NCI-H446 treated with DMSO at 0.1 percent for 48 hours (cell line): ENCODE measurements around the gene SPACDR.

Source experiments
- DNase-seq: peaks from one replicate; lab custom pipeline; 2025; lab: John Stamatoyannopoulos, UW

The SPACDR gene

GRCh38 chr7:100485471-100485876 is 21.4 kb upstream of the SPACDR start:
- DNase-seq = no peak

GRCh38 chr7:100484673-100485045 is 20.6 kb upstream of the SPACDR start:
- no peak for DNase-seq

GRCh38 chr7:100483722-100484672 is 19.9 kb upstream of the SPACDR start, which contains the start of gene NYAP1:
TSS of gene NYAP1 (plus strand) at chr7:100483927. CDS start at chr7:100485312, 1,385 bp downstream.
- no peak for DNase-seq

- DNase-seq = no peak
Observed at GRCh38 chr7:100483090-100483721, 19.1 kb upstream of the SPACDR start.

GRCh38 chr7:100482728-100483089 is 18.6 kb upstream of the SPACDR start:
- DNase-seq = no peak

GRCh38 chr7:100481466-100481865 is 17.4 kb upstream of the SPACDR start:
- no peak for DNase-seq

- DNase-seq = peak; percentile 48
Observed at GRCh38 chr7:100478958-100479660, 15.0 kb upstream of the SPACDR start, which contains the start of gene TSC22D4. TSS of gene TSC22D4 (minus strand) at chr7:100479214. CDS start at chr7:100478038, 1,176 bp downstream.

GRCh38 chr7:100477871-100478267 is 13.8 kb upstream of the SPACDR start:
- DNase-seq = no peak

- no peak for DNase-seq
Observed at GRCh38 chr7:100476903-100477870, 13.1 kb upstream of the SPACDR start.

- no peak for DNase-seq
Observed at GRCh38 chr7:100476101-100476780, 12.2 kb upstream of the SPACDR start.

- DNase-seq = no peak
Observed at GRCh38 chr7:100475549-100475948, 11.5 kb upstream of the SPACDR start.

- DNase-seq = no peak
Observed at GRCh38 chr7:100472854-100473499, 8.9 kb upstream of the SPACDR start.

- no peak for DNase-seq
Observed at GRCh38 chr7:100472121-100472851, 8.2 kb upstream of the SPACDR start.

- DNase-seq = no peak
Observed at GRCh38 chr7:100471021-100471420, 7.0 kb upstream of the SPACDR start.

- peak; percentile 10 for DNase-seq
Observed at GRCh38 chr7:100469227-100470044, 5.4 kb upstream of the SPACDR start.

- DNase-seq = no peak
Observed at GRCh38 chr7:100467638-100468373, 3.7 kb upstream of the SPACDR start.

- DNase-seq = no peak
Observed at GRCh38 chr7:100466653-100467605, 2.9 kb upstream of the SPACDR start.
